Trophoblast cell (in vitro differentiated cells and primary cell): ENCODE results near the gene C5orf34.
"Not testable (repeated sequence)": the region's sequence is repeated elsewhere in the genome, so short reads cannot be mapped to it uniquely, and the experiment has no call there.

ENCODE experiments used
- DNase-seq, 2 donors: peaks; one replicate each; pipeline ENCODE4 v3.0.0-alpha.2; 2016
- H2AFZ ChIP-seq: 2 replicates; pipeline ENCODE4 v1.6.1; 2013; ENCODE audit warnings: low read length, moderate library complexity, mild to moderate bottlenecking; ENCODE audit not compliant: insufficient read depth, poor library complexity
- H2AK5ac ChIP-seq: 2 replicates; pipeline ENCODE4 v1.6.1; 2013; ENCODE audit warnings: mild to moderate bottlenecking, low read length
- H2BK120ac ChIP-seq: 2 replicates; pipeline ENCODE4 v1.6.1; 2013; ENCODE audit warnings: low read length, mild to moderate bottlenecking, moderate library complexity; ENCODE audit not compliant: insufficient read depth, poor library complexity
- H2BK12ac ChIP-seq: 2 replicates; pipeline ENCODE4 v1.6.1; 2013; ENCODE audit warnings: mild to moderate bottlenecking, low read length, moderate library complexity
- H2BK5ac ChIP-seq: 2 replicates; pipeline ENCODE4 v1.6.1; 2013; ENCODE audit warnings: low read length, low read depth, moderate library complexity, mild to moderate bottlenecking; ENCODE audit not compliant: poor library complexity
- H3K14ac ChIP-seq: 2 replicates; pipeline ENCODE4 v1.6.1; 2013; ENCODE audit warnings: mild to moderate bottlenecking, low read length
- H3K18ac ChIP-seq: 2 replicates; pipeline ENCODE4 v1.6.1; 2013; ENCODE audit warnings: mild to moderate bottlenecking, low read length
- H3K23ac ChIP-seq: 2 replicates; pipeline ENCODE4 v1.6.1; 2013; ENCODE audit warnings: low read length
- H3K27ac ChIP-seq: 2 replicates; pipeline ENCODE4 v1.5.1; 2013; ENCODE audit warnings: low read depth, mild to moderate bottlenecking, inconsistent platforms, low read length, moderate library complexity
- H3K27me3 ChIP-seq: 2 replicates; pipeline ENCODE4 v1.6.1; 2013; ENCODE audit warnings: inconsistent platforms, mild to moderate bottlenecking, low read length, moderate library complexity; ENCODE audit not compliant: insufficient read depth
- H3K36me3 ChIP-seq, 2 experiments: 1 replicate in 1 of 2; 2 replicates in 1 of 2; pipeline ENCODE4 v1.6.1; 2013; ENCODE audit warnings: low read length in 2 of 2, mild to moderate bottlenecking in 2 of 2, moderate library complexity in 1 of 2; ENCODE audit not compliant: insufficient read depth in 2 of 2, control insufficient read depth in 1 of 2
- H3K4ac ChIP-seq: 2 replicates; pipeline ENCODE4 v1.6.1; 2013; ENCODE audit warnings: low read depth, mild to moderate bottlenecking, low read length, moderate library complexity
- H3K4me1 ChIP-seq, 2 experiments: 1 replicate in 1 of 2; 2 replicates in 1 of 2; pipeline ENCODE4 v1.6.1; 2013; ENCODE audit warnings: low read length in 2 of 2, mild to moderate bottlenecking in 2 of 2, moderate library complexity in 1 of 2; ENCODE audit not compliant: insufficient read depth in 2 of 2, control insufficient read depth in 1 of 2
- H3K4me2 ChIP-seq: 2 replicates; pipeline ENCODE4 v1.6.1; 2013; ENCODE audit warnings: inconsistent platforms, mild to moderate bottlenecking, low read length, moderate library complexity
- H3K4me3 ChIP-seq: 2 replicates; pipeline ENCODE4 v1.5.1; 2013; ENCODE audit warnings: mild to moderate bottlenecking, low read depth, low read length, inconsistent platforms
- H3K79me1 ChIP-seq: one replicate; pipeline ENCODE4 v1.6.1; 2013; ENCODE audit warnings: low read length
- H3K79me2 ChIP-seq: 2 replicates; pipeline ENCODE4 v1.6.1; 2013; ENCODE audit warnings: low read length, mild to moderate bottlenecking; ENCODE audit not compliant: control insufficient read depth, insufficient read depth, poor library complexity
- H3K9ac ChIP-seq: 2 replicates; pipeline ENCODE4 v1.6.1; 2013; ENCODE audit warnings: mild to moderate bottlenecking, low read length
- H3K9me3 ChIP-seq: 2 replicates; pipeline ENCODE4 v1.6.1; 2013; ENCODE audit warnings: low read depth, mild to moderate bottlenecking, control low read depth, inconsistent platforms, low read length; ENCODE audit not compliant: insufficient read depth
- H4K12ac ChIP-seq: 2 replicates; pipeline ENCODE4 v1.6.1; 2013; ENCODE audit warnings: low read depth, mild to moderate bottlenecking, low read length, moderate library complexity
- H4K8ac ChIP-seq: 2 replicates; pipeline ENCODE4 v1.6.1; 2013; ENCODE audit warnings: low read depth, mild to moderate bottlenecking, low read length, moderate library complexity
- H4K91ac ChIP-seq: one replicate; pipeline ENCODE4 v1.6.1; 2013; ENCODE audit warnings: low read depth, mild to moderate bottlenecking, low read length, moderate library complexity
- WGBS: extraction: QIAGEN DNeasy Blood & Tissue Kit; methylation state at CpG from one replicate; pipeline ENCODE4 v1.1.7; 2013; ENCODE audit warnings: missing lambda C conversion rate; ENCODE audit not compliant: insufficient read length, insufficient coverage; ENCODE audit errors: extremely low coverage; 5-methylcytosine and 5-hydroxymethylcytosine counted together

Gene C5orf34

DNA sequence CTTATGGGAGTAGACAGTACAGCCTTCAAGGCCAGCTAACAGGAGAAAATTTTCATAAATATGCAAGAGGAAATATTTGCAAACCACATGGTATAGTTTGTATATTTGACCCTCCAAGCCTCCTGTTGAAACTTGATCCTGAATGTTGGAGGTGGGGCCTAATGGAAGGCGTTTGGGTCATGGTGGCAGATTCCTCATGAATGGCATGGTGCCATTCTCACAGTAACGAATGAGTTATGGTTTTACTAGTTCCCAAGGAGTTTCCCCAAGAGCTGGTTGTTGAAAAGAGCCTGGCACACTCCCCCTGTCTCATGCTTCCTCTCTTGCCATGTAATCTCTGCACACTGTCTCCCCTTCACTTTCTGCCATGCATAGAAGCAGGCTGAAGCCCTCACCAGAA, 45.2 kb upstream of the C5orf34 start:
- no peak for DNase-seq
- Histone ChIP-seq H3K23ac (no peak overlapping the region), H3K79me2 (peaks cover 9% of the 10 kb centered on the region), H3K9ac (no peak overlapping the region), H3K36me3 (no peaks in the 10 kb centered on the region), H4K12ac (no peak overlapping the region), H3K14ac (no peak overlapping the region), H2BK12ac (no peak overlapping the region), H4K8ac (no peak overlapping the region), H3K4me1 (peaks cover 3 to 4% of the 10 kb centered on the region in 2 experiments), H3K79me1 (peaks cover 11% of the 10 kb centered on the region), H3K18ac (no peak overlapping the region), H2AFZ (no peak overlapping the region), H2BK120ac (no peak overlapping the region), H3K4me2 (no peak overlapping the region), H3K4ac (no peak overlapping the region), H3K27me3 (no peaks in the 10 kb centered on the region), H2BK5ac (no peak overlapping the region), H4K91ac (no peak overlapping the region), H3K27ac (no peak overlapping the region), H3K4me3 (no peak overlapping the region), H2AK5ac (no peak overlapping the region), H3K9me3 (no peaks in the 10 kb centered on the region)
- WGBS, result no CpG with 5 or more reads among the region's 2 CpGs

DNA sequence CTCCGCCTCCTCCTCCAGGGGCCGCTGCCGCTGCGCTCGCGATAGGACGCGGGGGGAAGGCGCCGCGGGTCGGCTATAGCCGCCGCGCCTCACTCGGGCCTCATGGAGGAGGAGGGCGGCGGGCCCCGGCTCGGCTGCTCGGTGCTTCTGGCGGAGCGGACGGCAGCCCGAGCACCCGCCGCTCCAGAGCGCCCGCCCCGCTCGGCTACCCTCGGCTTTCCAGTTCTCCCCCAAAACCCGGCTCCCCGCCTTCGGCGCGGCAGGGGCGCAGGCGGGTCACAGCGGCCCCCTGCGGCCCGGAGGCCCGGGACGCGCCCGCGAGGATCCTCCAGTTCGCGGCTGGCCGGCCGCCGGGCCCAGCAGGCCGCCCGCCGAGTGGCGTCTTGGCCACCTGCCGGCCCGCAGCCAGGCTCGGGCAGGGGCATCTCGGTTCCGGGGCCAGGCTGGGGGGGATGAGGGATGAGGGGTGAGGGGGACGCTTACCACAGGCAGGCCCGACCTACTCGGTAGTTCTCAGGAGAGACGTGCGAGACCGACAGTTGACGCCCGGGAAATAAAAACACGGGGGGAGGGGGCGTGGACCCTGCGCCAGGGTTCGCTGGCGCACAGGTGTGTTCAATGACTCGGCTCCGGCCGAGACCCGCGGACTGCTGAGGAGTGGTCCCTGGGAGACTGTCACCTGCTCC, 42.1 kb upstream of the C5orf34 start, which contains the start of gene PAIP1:
TSS of gene PAIP1 (minus strand) at position 221 of the 686 bp plus-strand sequence. CDS start 231 bp downstream, outside the sequence.
- WGBS, result no CpG with 5 or more reads among the region's 79 CpGs
- Histone ChIP-seq H3K18ac (peak within 1 kb of the TSS; percentile 100), H4K91ac (peak within 1 kb of the TSS; percentile 99), H3K4ac (peak within 1 kb of the TSS; percentile 100), H3K9me3 (no peaks in the 10 kb centered on the region), H3K27ac (peak within 1 kb of the TSS; percentile 97), H2AFZ (peak within 1 kb of the TSS; percentile 100), H2BK120ac (peak within 1 kb of the TSS; percentile 99), H3K14ac (peak within 1 kb of the TSS; percentile 100), H2AK5ac (peak within 1 kb of the TSS; percentile 100), H3K23ac (no peak within 1 kb of the TSS), H2BK12ac (peak within 1 kb of the TSS; percentile 35), H3K4me1 (peaks cover 2 to 3% of the 10 kb centered on the region in 2 experiments), H3K79me2 (peaks cover 12% of the 10 kb centered on the region), H3K4me2 (peak within 1 kb of the TSS; percentile 98), H3K9ac (peak within 1 kb of the TSS; percentile 100), H4K8ac (peak within 1 kb of the TSS; percentile 100), H3K79me1 (peaks cover 11% of the 10 kb centered on the region), H3K4me3 (peak within 1 kb of the TSS; percentile 100), H3K27me3 (no peaks in the 10 kb centered on the region), H3K36me3 (peaks cover 1 to 2% of the 10 kb centered on the region in 2 experiments), H2BK5ac (peak within 1 kb of the TSS; percentile 98), H4K12ac (peak within 1 kb of the TSS; percentile 99)
- peak; percentile 89 to 94 for DNase-seq

DNA sequence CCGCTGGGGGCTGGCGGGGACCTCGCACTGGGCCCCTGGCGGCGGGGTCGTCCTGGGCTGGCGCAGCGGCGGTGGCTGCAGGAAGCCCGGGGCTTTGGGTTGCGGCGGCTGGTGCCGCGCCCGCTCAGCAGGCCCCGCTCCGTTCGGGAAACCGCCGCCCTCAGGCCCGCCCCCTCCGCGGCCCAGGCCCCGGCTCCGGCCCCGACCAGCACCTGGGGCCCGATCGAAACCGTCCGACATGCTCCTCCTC, 41.6 kb upstream of the C5orf34 start:
- Histone ChIP-seq H3K27ac (peak overlapping the region; percentile 97), H3K79me2 (peaks cover 12% of the 10 kb centered on the region), H2BK120ac (peak overlapping the region; percentile 99), H3K79me1 (peaks cover 11% of the 10 kb centered on the region), H3K9ac (peak overlapping the region; percentile 100), H3K4ac (peak overlapping the region; percentile 100), H2AFZ (peak overlapping the region; percentile 100), H3K14ac (peak overlapping the region; percentile 100), H3K4me3 (peak overlapping the region; percentile 100), H3K4me2 (peak overlapping the region; percentile 89), H4K12ac (peak overlapping the region; percentile 99), H4K8ac (peak overlapping the region; percentile 100), H3K18ac (peak overlapping the region; percentile 100), H2AK5ac (peak overlapping the region; percentile 100), H2BK5ac (peak overlapping the region; percentile 98), H4K91ac (peak overlapping the region; percentile 99)
- H3K9me3 ChIP-seq, H2BK12ac ChIP-seq, H3K4me1 ChIP-seq, DNase-seq, H3K23ac ChIP-seq, H3K36me3 ChIP-seq, H3K27me3 ChIP-seq: not testable (repeated sequence)
- no CpG with 5 or more reads among the region's 30 CpGs for WGBS

DNA sequence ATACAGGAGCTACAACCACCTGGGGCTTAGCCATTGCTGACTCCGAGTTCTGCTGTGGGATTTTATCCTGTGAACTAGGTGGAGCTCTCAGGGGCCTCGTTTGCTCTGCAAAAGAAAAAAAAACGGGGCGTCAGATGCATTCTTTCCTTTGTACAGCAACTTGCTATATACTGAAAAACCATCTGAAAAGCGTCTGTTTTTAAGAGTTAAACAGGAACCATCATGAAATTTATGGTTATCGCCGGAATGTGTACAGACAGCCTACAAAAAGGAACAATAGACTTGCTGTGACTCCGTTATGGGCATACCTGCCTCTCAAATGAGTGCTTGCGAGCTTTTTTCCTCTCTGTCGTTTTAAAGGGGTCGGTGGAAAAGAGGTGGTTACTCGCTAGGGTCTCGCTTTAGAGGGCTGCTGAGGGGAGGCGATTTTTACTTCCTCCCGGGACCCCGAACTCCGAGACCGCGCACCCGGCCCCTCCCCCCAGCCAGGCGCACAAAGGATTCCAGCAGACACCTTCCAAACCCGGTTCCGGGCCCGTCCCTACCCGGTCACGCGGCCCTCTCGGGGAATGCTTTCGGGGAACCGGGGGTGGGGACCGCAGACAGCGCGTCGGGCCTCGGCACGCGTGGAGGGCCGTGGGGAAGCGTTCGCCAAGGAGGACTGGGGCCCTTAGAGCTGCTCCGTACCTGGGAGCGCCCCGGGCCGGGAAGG, 41.1 kb upstream of the C5orf34 start:
- Histone ChIP-seq H2BK5ac (peak overlapping the region; percentile 98), H3K4me2 (peak overlapping the region; percentile 89), H3K23ac (no peak overlapping the region), H3K79me2 (peaks cover 12% of the 10 kb centered on the region), H3K27ac (peak overlapping the region; percentile 97), H2AFZ (peak overlapping the region; percentile 100), H4K12ac (peak overlapping the region; percentile 99), H3K14ac (peak overlapping the region; percentile 100), H2AK5ac (peak overlapping the region; percentile 100), H3K79me1 (peaks cover 11% of the 10 kb centered on the region), H3K4me3 (peak overlapping the region; percentile 100), H2BK120ac (peak overlapping the region; percentile 99), H3K27me3 (no peaks in the 10 kb centered on the region), H4K91ac (peak overlapping the region; percentile 99), H3K36me3 (peaks cover 1 to 2% of the 10 kb centered on the region in 2 experiments), H4K8ac (peak overlapping the region; percentile 100), H3K9me3 (no peaks in the 10 kb centered on the region), H3K18ac (peak overlapping the region; percentile 100), H3K4me1 (peaks cover 2 to 3% of the 10 kb centered on the region in 2 experiments), H3K4ac (peak overlapping the region; percentile 100), H2BK12ac (peak overlapping the region; percentile 35), H3K9ac (peak overlapping the region; percentile 100)
- peak; percentile 1 to 35 for DNase-seq
- no CpG with 5 or more reads among the region's 44 CpGs for WGBS
